GM19099 (cell line): ENCODE results near the gene WRAP73.

Experiments used
- POLR2A ChIP-seq: IDR thresholded peaks from 3 replicates; pipeline ENCODE4 v1.6.1; 2011; ENCODE audit warnings: low read depth; ENCODE audit not compliant: insufficient read length; ENCODE audit errors: extremely low read depth

Gene WRAP73

GRCh38 chr1:3688356-3689137 lies 38.6 kb upstream of the WRAP73 start:
- TF ChIP-seq POLR2A = no peak

GRCh38 chr1:3687504-3687903 lies 37.6 kb upstream of the WRAP73 start:
- TF ChIP-seq POLR2A = no peak

- no peak for TF ChIP-seq POLR2A
These were observed 36.0 kb upstream of the WRAP73 start for GRCh38 chr1:3685906-3686305.

GRCh38 chr1:3685222-3685621 lies 35.3 kb upstream of the WRAP73 start:
- no peak for TF ChIP-seq POLR2A

- no peak for TF ChIP-seq POLR2A
These were observed 34.1 kb upstream of the WRAP73 start for GRCh38 chr1:3683992-3684391.

- TF ChIP-seq POLR2A = no peak
These were observed 33.3 kb upstream of the WRAP73 start for GRCh38 chr1:3683197-3683596.

GRCh38 chr1:3681898-3682806 lies 32.2 kb upstream of the WRAP73 start:
- no peak for TF ChIP-seq POLR2A

GRCh38 chr1:3681231-3681897 lies 31.5 kb upstream of the WRAP73 start:
- TF ChIP-seq POLR2A = no peak

GRCh38 chr1:3680488-3681230 lies 30.8 kb upstream of the WRAP73 start:
- no peak for TF ChIP-seq POLR2A

- TF ChIP-seq POLR2A = no peak
These were observed 30.0 kb upstream of the WRAP73 start for GRCh38 chr1:3679799-3680453.

GRCh38 chr1:3679098-3679555 lies 29.2 kb upstream of the WRAP73 start:
- no peak for TF ChIP-seq POLR2A

GRCh38 chr1:3678361-3679097 lies 28.6 kb upstream of the WRAP73 start:
- TF ChIP-seq POLR2A = no peak

GRCh38 chr1:3677484-3677883 lies 27.6 kb upstream of the WRAP73 start:
- no peak for TF ChIP-seq POLR2A

- TF ChIP-seq POLR2A = no peak
These were observed 26.9 kb upstream of the WRAP73 start for GRCh38 chr1:3676581-3677470.
